Heart left ventricle (tissue), 16 donors: ENCODE results near the gene MED12. TPM values are rescaled to one million over a fixed set of nuclear protein-coding genes. Genes with fewer than 3 reads are reported as not detected.

ENCODE experiments used
- ATAC-seq, 4 donors: fragments of 200-7000 bp; cut with Tn5 transposase; one replicate each; pipeline ENCODE4 v1.9.1; 2020 to 2022; ENCODE audit warnings: moderate library complexity in 4 of 4, mild to moderate bottlenecking in 3 of 4, moderate number of reproducible peaks in 1 of 4
- DNase-seq, 5 donors: peaks; one replicate each; pipeline ENCODE4 v3.0.0-alpha.2; 2020
- H3K27ac ChIP-seq, 12 donors: fragments of 200-600 bp; sonication (generic) in 4 of 12; one replicate each; pipeline versions ENCODE4 v1.5.0 to v1.8.0; 2016 to 2022; ENCODE audit warnings: mild to moderate bottlenecking in 2 of 12
- H3K27me3 ChIP-seq, 9 donors: fragments of 200-600 bp; sonication (generic) in 2 of 9; one replicate each; pipeline versions ENCODE4 v1.5.1 to v1.8.0; 2016 to 2022; ENCODE audit warnings: mild to moderate bottlenecking in 3 of 9
- H3K36me3 ChIP-seq, 9 donors: fragments of 200-600 bp; sonication (generic) in 2 of 9; one replicate each; pipeline versions ENCODE4 v1.5.0 to v1.8.0; 2018 to 2022; ENCODE audit warnings: mild to moderate bottlenecking in 2 of 9
- H3K4me1 ChIP-seq, 12 donors: fragments of 200-600 bp; sonication (generic) in 4 of 12; one replicate each; pipeline versions ENCODE4 v1.5.0 to v1.8.0; 2016 to 2022; ENCODE audit warnings: mild to moderate bottlenecking in 3 of 12
- H3K4me3 ChIP-seq, 12 donors: fragments of 200-600 bp; sonication (generic) in 4 of 12; one replicate each; pipeline versions ENCODE4 v1.5.0 to v1.8.0; 2017 to 2022; ENCODE audit warnings: mild to moderate bottlenecking in 9 of 12, moderate library complexity in 4 of 12
- H3K9me3 ChIP-seq, 12 donors: fragments of 200-600 bp; sonication (generic) in 4 of 12; one replicate each; pipeline versions ENCODE4 v1.5.0 to v1.8.0; 2016 to 2022; ENCODE audit warnings: mild to moderate bottlenecking in 1 of 12
- POLR2A ChIP-seq, 2 donors: fragments of 450-650 bp; IDR thresholded peaks; one replicate each; pipeline ENCODE4 v1.6.1; 2017; ENCODE audit warnings: antibody characterized with exemption in 2 of 2, mild to moderate bottlenecking in 2 of 2, moderate library complexity in 2 of 2
- WGBS, 4 donors: extraction: QIAGEN DNeasy Blood & Tissue Kit in 2 of 4; methylation state at CpG; one replicate each; pipeline versions ENCODE4 v1.1.5 to v1.1.7; 2013 to 2018; 5-methylcytosine and 5-hydroxymethylcytosine counted together
- intact Hi-C, 10 donors: fragments of 100-400 bp; cut with DNase I; formaldehyde crosslinking; loops; one replicate each; pipeline versions ENCODE4 v1.11.1 to v1.14.2; 2022
- polyA plus RNA-seq, 2 donors: library from polyadenylated mRNA; stranded (reverse); fragments of 200-250 nt; gene quantifications; one replicate each; pipeline ENCODE4 v1.2.3, GENCODE V29; 2013
- total RNA-seq, 9 donors: library from RNA; depleted of rRNA in 2 of 9; stranded (reverse); fragments of >200 nt in 2 of 9; fragmentation: NEBNext Ultra II Directional in 3 of 9; extraction: Animal tissue kit (Norgen Biotek cat#: 25700) in 3 of 9; gene quantifications; one replicate each; pipeline versions ENCODE4 v1.1.0 to v1.2.4, GENCODE V29; 2016 to 2023
- TF ChIP-seq, protein P1 (sequence below), 12 donors: fragments of 200-600 bp; sonication (generic) in 4 of 12; IDR thresholded peaks; one replicate each; pipeline versions ENCODE4 v1.5.0 to v1.8.0; 2018 to 2022; ENCODE audit warnings: antibody characterized with exemption in 12 of 12, mild to moderate bottlenecking in 5 of 12
- donor health status: ischemic (EF 13 %, LVEDD 7.1; RV severe dilation, severe dysfunction).
- donor health status: healthy with polysubstance abuse.
- donor health status: DM: no; HTN: yes; CAD: no.
- donor health status: DM: no; HTN: no; CAD: no.
- donor health status: ischemic (EF 25% LVEDD 6.9; RV normal size, moderate dysfunction).
- donor health status: ischemic (EF 25% LVEDD 5.7; RV mildly dilated, moderate dysfunction).
- donor health status: healthy.
- donor health status: DM: yes; HTN: yes; CAD: no.
- donor health status: ischemic (EF 35%, LVEDD 5.7; RV mildly dilated, moderate dysfunction).
- donor health status: nonischemic (EF 11% LVEDD 7.7; RV severe dilation, severe dysfunction).
- donor health status: DM: yes; HTN: yes; CAD: no.
- donor health status: PGD.
- donor health status: ischemic (EF 29% LVEDD 5.4; RV normal size, mild dysfunction).
- donor health status: nonischemic (EF 23%, LVEDD 6.1; RV moderate dilation, normal function).

MED12 gene
- total and polyA plus RNA-seq, 11 donors: 6.2 to 37.4 (median 25.3) TPM

DNA sequence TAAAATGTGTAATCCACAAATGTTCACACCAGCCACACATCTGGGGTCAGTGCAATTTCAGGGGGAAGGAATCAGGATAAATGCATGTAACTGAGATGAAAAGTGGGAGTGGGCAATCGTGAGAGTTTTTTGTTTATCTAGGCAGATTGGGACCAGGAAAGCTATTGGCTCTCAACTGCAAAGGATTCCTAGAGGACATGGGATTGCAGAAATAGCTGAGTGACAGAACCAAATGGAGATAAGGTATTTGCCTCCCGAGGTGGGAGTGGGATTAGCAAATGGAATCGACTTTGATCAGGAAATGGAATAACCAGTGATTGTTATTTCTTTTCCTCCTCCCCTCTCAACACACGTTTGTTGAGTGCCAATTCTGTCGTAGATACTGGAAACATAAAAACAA is 65.7 kb downstream of the MED12 start:
- Histone ChIP-seq H3K36me3 (no peaks in the 10 kb centered on the region), H3K4me3 (no peak overlapping the region), H3K27me3 (peaks cover 0 to 13% (median 0%) of the 10 kb centered on the region in 9 donors), H3K27ac (no peak overlapping the region), H3K9me3 (no peaks in the 10 kb centered on the region), H3K4me1 (peaks cover 0 to 12% (median 0%) of the 10 kb centered on the region in 12 donors)
- intact Hi-C loops: loop anchor here in 3 of 10 donors (5.0 kb wide), 1 partner anchor 87 kb away; the partner anchor contains the start of gene FOXO4 (in 3 of the 3)
- WGBS, 4 donors: 29 to 52% (median 41%) methylated on average over 5 of the region's 5 CpGs
- no peak for DNase-seq
- ATAC-seq: no peak
- TF ChIP-seq POLR2A (IDR thresholded peaks at IDR 0.05): no peak
- TF ChIP-seq, protein P1, sequence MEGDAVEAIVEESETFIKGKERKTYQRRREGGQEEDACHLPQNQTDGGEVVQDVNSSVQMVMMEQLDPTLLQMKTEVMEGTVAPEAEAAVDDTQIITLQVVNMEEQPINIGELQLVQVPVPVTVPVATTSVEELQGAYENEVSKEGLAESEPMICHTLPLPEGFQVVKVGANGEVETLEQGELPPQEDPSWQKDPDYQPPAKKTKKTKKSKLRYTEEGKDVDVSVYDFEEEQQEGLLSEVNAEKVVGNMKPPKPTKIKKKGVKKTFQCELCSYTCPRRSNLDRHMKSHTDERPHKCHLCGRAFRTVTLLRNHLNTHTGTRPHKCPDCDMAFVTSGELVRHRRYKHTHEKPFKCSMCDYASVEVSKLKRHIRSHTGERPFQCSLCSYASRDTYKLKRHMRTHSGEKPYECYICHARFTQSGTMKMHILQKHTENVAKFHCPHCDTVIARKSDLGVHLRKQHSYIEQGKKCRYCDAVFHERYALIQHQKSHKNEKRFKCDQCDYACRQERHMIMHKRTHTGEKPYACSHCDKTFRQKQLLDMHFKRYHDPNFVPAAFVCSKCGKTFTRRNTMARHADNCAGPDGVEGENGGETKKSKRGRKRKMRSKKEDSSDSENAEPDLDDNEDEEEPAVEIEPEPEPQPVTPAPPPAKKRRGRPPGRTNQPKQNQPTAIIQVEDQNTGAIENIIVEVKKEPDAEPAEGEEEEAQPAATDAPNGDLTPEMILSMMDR (IDR thresholded peaks at IDR 0.05): no peak

DNA sequence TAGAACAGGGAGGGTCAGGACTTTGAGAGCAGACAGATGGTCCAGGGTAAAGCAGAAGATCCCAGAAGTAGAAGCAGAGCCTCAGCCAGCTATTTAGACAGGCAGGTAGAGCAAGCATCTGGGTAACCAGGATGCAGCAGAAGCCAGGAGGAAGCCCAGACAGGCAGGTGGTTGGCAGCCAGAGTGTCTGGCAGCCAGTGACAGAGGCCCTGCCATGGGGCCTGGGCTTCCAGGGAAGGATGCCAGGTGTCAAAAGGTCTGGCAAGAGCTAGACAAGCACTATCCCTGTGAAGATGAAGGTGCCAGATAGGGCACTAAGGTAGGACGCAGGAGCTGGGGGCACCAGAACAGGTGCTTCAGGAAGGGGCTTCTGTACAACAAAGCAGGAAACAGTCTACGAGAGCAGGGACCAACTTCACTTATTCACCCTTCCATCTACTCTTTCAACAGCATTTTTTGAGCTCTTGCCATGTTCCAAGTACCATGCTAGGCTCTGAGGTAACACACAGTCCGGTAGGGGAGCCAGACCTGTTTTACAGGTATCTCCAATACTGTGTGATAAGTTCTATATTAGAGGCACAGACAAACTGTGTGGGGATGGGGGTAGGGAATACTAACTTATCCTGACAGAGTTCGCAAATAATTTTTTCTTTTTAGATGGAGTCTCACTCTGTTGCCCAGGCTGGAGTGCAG is 66.6 kb downstream of the MED12 start:
- TF ChIP-seq POLR2A (IDR thresholded peaks at IDR 0.05): no peak
- TF ChIP-seq, protein P1 (IDR thresholded peaks at IDR 0.05): no peak
- H3K36me3 ChIP-seq: no peaks in the 10 kb centered on the region
- DNase-seq (no peak), ATAC-seq (no peak)
- no peak overlapping the region for H3K27ac ChIP-seq
- H3K4me3 ChIP-seq: no peak overlapping the region
- peaks cover 0 to 12% (median 0%) of the 10 kb centered on the region in 12 donors for H3K4me1 ChIP-seq
- H3K9me3 ChIP-seq: no peaks in the 10 kb centered on the region
- intact Hi-C loops: loop anchor here in 3 of 10 donors (5.0 kb wide), 1 partner anchor 88 kb away; the partner anchor contains the start of gene FOXO4 (in 3 of the 3)
- WGBS, 4 donors: 63 to 78% (median 70%) methylated on average over 4 of the region's 4 CpGs
- H3K27me3 ChIP-seq: peaks cover 0 to 8% (median 0%) of the 10 kb centered on the region in 9 donors

DNA sequence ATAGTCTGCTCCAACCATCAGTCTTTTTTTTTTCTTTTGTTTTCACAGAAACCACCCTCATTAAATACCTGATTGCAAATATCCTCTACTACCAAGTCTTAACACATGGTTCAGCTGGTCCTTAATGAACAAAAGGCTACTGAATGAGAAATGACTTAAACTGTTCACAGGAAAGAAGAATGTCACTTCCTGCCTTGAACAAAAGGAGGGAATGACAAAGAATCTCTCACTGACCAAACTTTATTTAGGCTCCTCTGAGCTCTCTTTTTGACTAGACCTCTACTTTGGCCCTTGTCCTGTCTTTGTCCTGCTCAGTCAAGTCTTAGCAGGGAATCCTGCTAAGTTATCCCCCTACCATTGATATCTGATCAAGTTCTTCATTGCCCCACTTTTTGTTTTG is 72.9 kb downstream of the MED12 start:
- H3K4me3 ChIP-seq: no peak overlapping the region
- H3K27me3 ChIP-seq: no peaks in the 10 kb centered on the region
- H3K9me3 ChIP-seq: no peaks in the 10 kb centered on the region
- H3K27ac ChIP-seq: no peak overlapping the region
- no peaks in the 10 kb centered on the region for H3K36me3 ChIP-seq
- TF ChIP-seq, protein P1 (IDR thresholded peaks at IDR 0.05): no peak
- no peak for TF ChIP-seq POLR2A (IDR thresholded peaks at IDR 0.05)
- ATAC-seq (no peak), DNase-seq (no peak)
- H3K4me1 ChIP-seq: no peaks in the 10 kb centered on the region
- intact Hi-C loops: no loop called here

Other genes with a start within 250 kb of the MED12 start
- not detected for gene TEX11, start 209.9 kb upstream of the MED12 start, total RNA-seq
- not detected for gene TEX11, start 209.9 kb upstream of the MED12 start, polyA plus RNA-seq
- not detected for gene SLC7A3, start 187.5 kb upstream of the MED12 start, total RNA-seq
- not detected for gene SLC7A3, start 187.5 kb upstream of the MED12 start, polyA plus RNA-seq
- 10 to 100 TPM; 40.2 to 62.5 (median 47.7) TPM for gene SNX12, start 50.3 kb upstream of the MED12 start, total RNA-seq
- 10 to 100 TPM; 20.8 to 64.5 TPM for gene SNX12, start 50.3 kb upstream of the MED12 start, polyA plus RNA-seq
- 10 to 100 TPM; 24.5 to 48.7 (median 37.0) TPM for gene FOXO4, start 22.7 kb upstream of the MED12 start, total RNA-seq
- gene FOXO4, start 22.7 kb upstream of the MED12 start, polyA plus RNA-seq: 10 to 100 TPM; 23.2 to 32.7 TPM
- not detected for gene CXorf65, start 11.9 kb upstream of the MED12 start, total RNA-seq
- gene CXorf65, start 11.9 kb upstream of the MED12 start, polyA plus RNA-seq: not detected
- gene IL2RG, start 7.0 kb upstream of the MED12 start, total RNA-seq: 10 to 100 TPM in 2 of 9 donors, 1 to 10 TPM in 4, under 1 TPM in 3; 0.44 to 25.2 (median 2.1) TPM
- gene IL2RG, start 7.0 kb upstream of the MED12 start, polyA plus RNA-seq: 1 to 10 TPM; 1.4 to 2.0 TPM
- gene NLGN3, start 26.2 kb downstream of the MED12 start, total RNA-seq: 1 to 10 TPM in 1 of 9 donors, under 1 TPM in 8; 0.14 to 1.3 (median 0.52) TPM
- under 1 TPM; 0.15 to 0.19 TPM for gene NLGN3, start 26.2 kb downstream of the MED12 start, polyA plus RNA-seq
- not detected for gene GJB1, start 104.6 kb downstream of the MED12 start, total RNA-seq
- gene GJB1, start 104.6 kb downstream of the MED12 start, polyA plus RNA-seq: not detected
- 10 to 100 TPM; 11.3 to 22.9 (median 15.2) TPM for gene ZMYM3, start 135.5 kb downstream of the MED12 start, total RNA-seq
- 1 to 10 TPM; 5.1 to 6.8 TPM for gene ZMYM3, start 135.5 kb downstream of the MED12 start, polyA plus RNA-seq
- 100 to 1,000 TPM in 7 of 9 donors, 10 to 100 TPM in 2; 97.0 to 177 (median 113) TPM for gene NONO, start 165.0 kb downstream of the MED12 start, total RNA-seq
- gene NONO, start 165.0 kb downstream of the MED12 start, polyA plus RNA-seq: 100 to 1,000 TPM in 1 of 2 donors, 10 to 100 TPM in 1; 38.9 to 125 TPM
- gene ITGB1BP2, start 183.2 kb downstream of the MED12 start, total RNA-seq: 100 to 1,000 TPM in 2 of 9 donors, 10 to 100 TPM in 7; 64.2 to 162 (median 84.9) TPM
- 10 to 100 TPM; 90.4 to 91.7 TPM for gene ITGB1BP2, start 183.2 kb downstream of the MED12 start, polyA plus RNA-seq
- gene TAF1, start 247.8 kb downstream of the MED12 start, total RNA-seq: 10 to 100 TPM; 14.3 to 27.8 (median 20.8) TPM
- 10 to 100 TPM in 1 of 2 donors, 1 to 10 TPM in 1; 8.8 to 14.0 TPM for gene TAF1, start 247.8 kb downstream of the MED12 start, polyA plus RNA-seq